H1 (cell line): ENCODE results near the gene RBM38. TPM values are rescaled to one million over a fixed set of nuclear protein-coding genes. Genes with fewer than 3 reads are reported as not detected.

ENCODE experiments used
- CTCF ChIA-PET: fragments of 300-600 bp; sonication (Branson Sonifier 250); formaldehyde crosslinking; loops from one replicate; lab custom pipeline; 2021; ENCODE audit not compliant: partially characterized antibody; lab: Charles Lee
- POLR2A ChIA-PET: fragments of 300-600 bp; sonication (Branson Sonifier 250); formaldehyde crosslinking; loops from one replicate; lab custom pipeline; 2021; ENCODE audit warnings: inconsistent platforms; ENCODE audit not compliant: partially characterized antibody; lab: Charles Lee
- DNase-seq, 2 experiments: peaks; one replicate each; pipeline versions ENCODE4 v3.0.0 to v3.0.0-alpha.2; 2010 to 2022; ENCODE audit warnings: low spot score in 2 of 2, low read depth in 1 of 2, mixed read lengths in 1 of 2
- FAIRE-seq: peaks from 2 replicates; lab custom pipeline; 2011; peaks lifted over from hg19 to GRCh38; lab: Jason Lieb, UNC
- H2AFZ ChIP-seq: 2 replicates; pipeline ENCODE4 v1.8.1; 2012; ENCODE audit warnings: low read length, inconsistent platforms
- H2AK5ac ChIP-seq: 2 replicates; pipeline ENCODE4 v1.6.1; 2013; ENCODE audit warnings: low read depth, low read length
- H2BK120ac ChIP-seq: replicated peaks from 2 replicates; pipeline ENCODE3; 2013; ENCODE audit warnings: low read depth, low read length, inconsistent platforms
- H2BK12ac ChIP-seq: 2 replicates; pipeline ENCODE4 v1.6.1; 2013; ENCODE audit warnings: low read depth, low read length
- H2BK15ac ChIP-seq: 2 replicates; pipeline ENCODE4 v1.6.1; 2013; ENCODE audit warnings: low read length
- H2BK20ac ChIP-seq: 2 replicates; pipeline ENCODE4 v1.6.1; 2013; ENCODE audit warnings: low read length
- H2BK5ac ChIP-seq: 2 replicates; pipeline ENCODE4 v1.6.1; 2013; ENCODE audit warnings: low read depth, low read length
- H3K14ac ChIP-seq: 2 replicates; pipeline ENCODE4 v1.6.1; 2013; ENCODE audit warnings: inconsistent platforms; ENCODE audit not compliant: insufficient read length
- H3K18ac ChIP-seq: 2 replicates; pipeline ENCODE4 v1.6.1; 2013; ENCODE audit warnings: low read length; ENCODE audit errors: extremely low read depth
- H3K23ac ChIP-seq: 2 replicates; pipeline ENCODE4 v1.6.1; 2013; ENCODE audit warnings: inconsistent platforms; ENCODE audit not compliant: insufficient read length
- H3K23me2 ChIP-seq: 2 replicates; pipeline ENCODE4 v1.6.1; 2013; ENCODE audit warnings: low read depth, low read length
- H3K27ac ChIP-seq: 2 replicates; pipeline ENCODE4 v1.6.1; 2011; ENCODE audit warnings: low read depth, low read length, inconsistent platforms
- H3K27me3 ChIP-seq, 4 experiments: replicated peaks in 1 of 4; 1 replicate in 1 of 4; 2 replicates in 3 of 4; pipeline versions ENCODE4 v1.6.1 to v1.8.1; 2011 to 2013; ENCODE audit warnings: low read length in 3 of 4, mild to moderate bottlenecking in 3 of 4, inconsistent platforms in 2 of 4, mixed read lengths in 2 of 4, moderate library complexity in 1 of 4; ENCODE audit not compliant: control insufficient read depth in 3 of 4, insufficient read depth in 3 of 4; ENCODE audit errors: extremely low read depth in 1 of 4
- H3K36me3 ChIP-seq, 4 experiments: 2 replicates each; pipeline versions ENCODE4 v1.6.1 to v1.8.1; 2011 to 2013; ENCODE audit warnings: mild to moderate bottlenecking in 4 of 4, low read length in 3 of 4, moderate library complexity in 2 of 4, control low read depth in 1 of 4, inconsistent platforms in 1 of 4; ENCODE audit not compliant: insufficient read depth in 4 of 4, control insufficient read depth in 2 of 4
- H3K4ac ChIP-seq: replicated peaks from 2 replicates; pipeline ENCODE3; 2013; ENCODE audit warnings: low read length, low read depth, mixed read lengths, inconsistent platforms; ENCODE audit not compliant: insufficient read length
- H3K4me1 ChIP-seq, 4 experiments: replicated peaks in 1 of 4; 1 replicate in 1 of 4; 2 replicates in 3 of 4; pipeline versions ENCODE4 v1.6.1 to v1.8.1; 2011 to 2013; ENCODE audit warnings: low read length in 3 of 4, inconsistent platforms in 2 of 4, mixed read lengths in 1 of 4; ENCODE audit not compliant: insufficient read depth in 4 of 4, control insufficient read depth in 3 of 4
- H3K4me2 ChIP-seq, 2 experiments: 2 replicates each; pipeline versions ENCODE4 v1.6.1 to v1.8.1; 2011 to 2013; ENCODE audit warnings: low read depth in 2 of 2, low read length in 2 of 2, control low read depth in 1 of 2, inconsistent platforms in 1 of 2, mild to moderate bottlenecking in 1 of 2; ENCODE audit not compliant: insufficient read depth in 1 of 2
- H3K4me3 ChIP-seq, 4 experiments: fragments of 200-600, 300-600 bp in 1 of 4; sonication (generic), shearing (Covaris generic), sonication (Bioruptor Twin) in 1 of 4; 2 replicates each; pipeline versions ENCODE4 v1.5.1 to v1.8.1; 2011 to 2016; ENCODE audit warnings: low read length in 4 of 4, low read depth in 3 of 4, control low read depth in 2 of 4, inconsistent platforms in 2 of 4, mild to moderate bottlenecking in 2 of 4, mixed read lengths in 1 of 4, moderate library complexity in 1 of 4; ENCODE audit not compliant: insufficient read depth in 2 of 4; ENCODE audit errors: extremely low read depth in 1 of 4
- H3K56ac ChIP-seq: replicated peaks from 2 replicates; pipeline ENCODE3; 2013; ENCODE audit warnings: low read depth, mild to moderate bottlenecking, mixed read lengths, low read length, inconsistent platforms; ENCODE audit not compliant: insufficient read length
- H3K79me1 ChIP-seq: 2 replicates; pipeline ENCODE4 v1.6.1; 2013; ENCODE audit warnings: low read depth, low read length, control low read depth
- H3K79me2 ChIP-seq, 2 experiments: 2 replicates each; pipeline versions ENCODE4 v1.6.1 to v1.8.1; 2012 to 2013; ENCODE audit warnings: low read length in 2 of 2, mild to moderate bottlenecking in 2 of 2, inconsistent platforms in 1 of 2; ENCODE audit not compliant: insufficient read depth in 2 of 2, control insufficient read depth in 1 of 2
- H3K9ac ChIP-seq, 4 experiments: replicated peaks in 1 of 4; 1 replicate in 1 of 4; 2 replicates in 3 of 4; pipeline versions ENCODE4 v1.6.1 to v1.8.1; 2011 to 2013; ENCODE audit warnings: low read depth in 3 of 4, low read length in 3 of 4, control low read depth in 2 of 4, mild to moderate bottlenecking in 2 of 4, moderate library complexity in 2 of 4, inconsistent platforms in 1 of 4; ENCODE audit errors: extremely low read depth in 1 of 4
- H3K9me3 ChIP-seq, 2 experiments: 2 replicates each; pipeline versions ENCODE4 v1.6.1 to v1.8.1; 2012 to 2013; ENCODE audit warnings: mild to moderate bottlenecking in 2 of 2, moderate library complexity in 2 of 2, control low read depth in 1 of 2, inconsistent platforms in 1 of 2, low read depth in 1 of 2, low read length in 1 of 2, mixed read lengths in 1 of 2; ENCODE audit not compliant: insufficient read depth in 2 of 2
- H4K20me1 ChIP-seq, 2 experiments: replicated peaks in 1 of 2; 2 replicates each; pipeline versions ENCODE3 to v1.8.1; 2011 to 2013; ENCODE audit warnings: inconsistent platforms in 2 of 2, low read length in 2 of 2, mild to moderate bottlenecking in 1 of 2; ENCODE audit not compliant: insufficient read depth in 2 of 2, control insufficient read depth in 1 of 2
- H4K5ac ChIP-seq: 2 replicates; pipeline ENCODE4 v1.6.1; 2013; ENCODE audit warnings: low read length, low read depth, mixed read lengths, inconsistent platforms; ENCODE audit not compliant: insufficient read length
- H4K8ac ChIP-seq: 2 replicates; pipeline ENCODE4 v1.8.0; 2013; ENCODE audit warnings: mild to moderate bottlenecking, moderate library complexity, low read length, inconsistent platforms; ENCODE audit not compliant: insufficient read depth; ENCODE audit errors: extremely low read depth
- H4K91ac ChIP-seq: replicated peaks from 2 replicates; pipeline ENCODE3; 2013; ENCODE audit warnings: low read length, mixed read lengths, inconsistent platforms; ENCODE audit not compliant: insufficient read length
- CHD2 ChIP-seq: IDR thresholded peaks from 2 replicates; pipeline ENCODE4 v1.6.1; 2012; ENCODE audit warnings: low read length, improper control_type of control experiment
- CTCF ChIP-seq, 3 experiments: IDR thresholded peaks; 1 replicate in 2 of 3; 2 replicates in 1 of 3; pipeline versions ENCODE4 v1.5.1 to v1.6.1; 2011; ENCODE audit warnings: low read length in 3 of 3, mild to moderate bottlenecking in 3 of 3, inconsistent platforms in 2 of 3, low read depth in 1 of 3, moderate library complexity in 1 of 3; ENCODE audit not compliant: insufficient read depth in 1 of 3; ENCODE audit errors: control extremely low read depth in 1 of 3
- E2F6 ChIP-seq: IDR thresholded peaks from 2 replicates; pipeline ENCODE4 v1.6.1; 2012; ENCODE audit warnings: inconsistent platforms
- HDAC2 ChIP-seq, 2 experiments: fragments of 300-600 bp in 1 of 2; sonication (generic) in 1 of 2; IDR thresholded peaks; 2 replicates each; pipeline ENCODE4 v1.6.1; 2011 to 2012; ENCODE audit warnings: low read depth in 2 of 2, low read length in 2 of 2, mild to moderate bottlenecking in 2 of 2, moderate library complexity in 2 of 2, borderline replicate concordance in 1 of 2, inconsistent platforms in 1 of 2
- RAD21 ChIP-seq, 2 experiments: IDR thresholded peaks in 1 of 2; conservative IDR thresholded peaks in 1 of 2; 2 replicates each; pipeline ENCODE4 v1.6.1; 2011; ENCODE audit warnings: low read depth in 2 of 2, low read length in 2 of 2, improper control_type of control experiment in 1 of 2, inconsistent platforms in 1 of 2, mild to moderate bottlenecking in 1 of 2, moderate library complexity in 1 of 2
- TAF1 ChIP-seq: IDR thresholded peaks from 2 replicates; pipeline ENCODE4 v1.6.1; 2011; ENCODE audit warnings: mild to moderate bottlenecking, low read depth, low read length
- YY1 ChIP-seq: IDR thresholded peaks from 2 replicates; pipeline ENCODE4 v1.6.1; 2011; ENCODE audit warnings: low read depth, mild to moderate bottlenecking, low read length
- WGBS, 2 experiments: shearing (Covaris generic) in 1 of 2; methylation state at CpG; one replicate each; pipeline versions ENCODE4 v1.1.6 to v1.1.7; 2013 to 2015; ENCODE audit warnings: low lambda C conversion rate in 2 of 2, mixed read lengths in 2 of 2, inconsistent platforms in 1 of 2, low coverage in 1 of 2, missing lambda C conversion rate in 1 of 2; ENCODE audit not compliant: insufficient replicate concordance in 2 of 2, insufficient coverage in 1 of 2, insufficient read length in 1 of 2; ENCODE audit errors: extremely low coverage in 1 of 2, missing lambda C conversion rate in 1 of 2; 5-methylcytosine and 5-hydroxymethylcytosine counted together
- polyA plus RNA-seq, 7 experiments: library from polyadenylated mRNA; depleted of rRNA in 3 of 7; stranded (reverse) in 5 of 7; unstranded in 2 of 7; fragments of >200 nt in 5 of 7; fragments of 200-250 nt in 2 of 7; gene quantifications; 1 replicate in 5 of 7; 2 replicates in 1 of 7; 4 replicates in 1 of 7; pipeline versions ENCODE4 v1.2.1 to v1.2.3, GENCODE V29; 2011 to 2013; ENCODE audit warnings: missing spikeins in 2 of 7, mixed read lengths in 2 of 7
- total RNA-seq: library from RNA; stranded (reverse); fragmentation: NEBNext Ultra II Directional; extraction: Animal tissue kit (Norgen Biotek cat#: 25700); gene quantifications from 2 replicates; pipeline ENCODE4 v1.2.1, GENCODE V29; 2021

Gene RBM38
- total and polyA plus RNA-seq, 2 of the 8 experiments (the other 6 are each of a cell fraction or from before 2014, with no cell fraction given): 57.7 to 109 TPM

- no peak overlapping the region for H2AK5ac ChIP-seq
- H4K91ac ChIP-seq: no peak overlapping the region
- H3K56ac ChIP-seq: no peak overlapping the region
- H4K5ac ChIP-seq: no peak overlapping the region
- no peak overlapping the region for H3K9ac ChIP-seq
- H3K18ac ChIP-seq: no peak overlapping the region
- H3K23ac ChIP-seq: no peak overlapping the region
- H2BK12ac ChIP-seq: 0 out of 2 replicates have a peak overlapping the region, but pooled peaks have one; percentile 12
- peaks cover 0 to 11% (median 7%) of the 10 kb centered on the region in 4 experiments; a peak in 5 of 7 replicates for H3K4me1 ChIP-seq
- H3K27ac ChIP-seq: no peak overlapping the region
- no peak overlapping the region for H3K14ac ChIP-seq
- H4K8ac ChIP-seq: no peak overlapping the region
- H3K4me3 ChIP-seq: no peak overlapping the region
- H3K27me3 ChIP-seq: no peaks in the 10 kb centered on the region
- no peak for TF ChIP-seq RAD21 (IDR thresholded peaks at IDR 0.05 in 1 of 2, conservative IDR thresholded peaks at IDR 0.05 in 1 of 2; ENCODE audit: low read depth in 2 of 2, low read length in 2 of 2)
- no peak for TF ChIP-seq CHD2
- no peak for TF ChIP-seq YY1
- no peak for TF ChIP-seq TAF1
- TF ChIP-seq E2F6: no peak
- no peak for TF ChIP-seq CTCF (IDR thresholded peaks at IDR 0.05; ENCODE audit: control extremely low read depth in 1 of 3, insufficient read depth in 1 of 3, low read depth in 1 of 3, low read length in 3 of 3)
- TF ChIP-seq HDAC2 (IDR thresholded peaks at IDR 0.05; ENCODE audit: borderline replicate concordance in 1 of 2, low read depth in 2 of 2, low read length in 2 of 2): no peak
- TF ChIP-seq, all 59 proteins: peak for 0
- Histone ChIP-seq H2BK15ac (no peak overlapping the region), H3K36me3 (no peaks in the 10 kb centered on the region), H2AFZ (no peak overlapping the region), H3K4me2 (no peak overlapping the region), H3K79me2 (no peaks in the 10 kb centered on the region), H3K4ac (no peak overlapping the region), H3K79me1 (no peaks in the 10 kb centered on the region), H2BK120ac (no peak overlapping the region), H2BK5ac (no peak overlapping the region), H4K20me1 (no peaks in the 10 kb centered on the region), H3K23me2 (no peaks in the 10 kb centered on the region), H2BK20ac (no peak overlapping the region), H3K9me3 (no peaks in the 10 kb centered on the region)
- FAIRE-seq (no peak), DNase-seq (no peak)
- WGBS, 2 experiments: 89% methylated on average over 10 of the region's 10 CpGs; no CpG with 5 or more reads in 1 of the 2 experiments
- CTCF ChIA-PET: interaction anchor here (0.7 to 3.3 kb wide), 19 partner anchors 8 to 79 kb away, joined by 3 to 18 read pairs (median 4); no protein-coding TSS in a partner anchor
- POLR2A ChIA-PET: interaction anchor here (1.1 kb wide), 2 partner anchors 16 to 47 kb away, joined by 3 to 4 read pairs; no protein-coding TSS in a partner anchor
Observed at GRCh38 chr20:57435105-57435497, 43.9 kb downstream of the RBM38 start.
